HFF-Myc (cell line): ENCODE results near the gene HSD11B1L.

Experiments
- DNase-seq: peaks from one replicate; pipeline ENCODE4 v3.0.0-alpha.2; 2011; ENCODE audit warnings: low read depth; ENCODE audit errors: extremely low read depth
- H3K4me3 ChIP-seq: replicated peaks from 2 replicates; pipeline ENCODE4 v1.5.1; 2011; ENCODE audit warnings: low read depth, mild to moderate bottlenecking, control low read depth, low read length
- CTCF ChIP-seq: IDR thresholded peaks from 2 replicates; pipeline ENCODE4 v1.5.1; 2012; ENCODE audit warnings: mild to moderate bottlenecking, low read depth, low read length, control low read depth; ENCODE audit errors: missing control alignments

HSD11B1L gene

GRCh38 chr19:5665781-5666513, 14.9 kb upstream of the HSD11B1L start:
- no peak overlapping the region for H3K4me3 ChIP-seq
- no peak for DNase-seq
- TF ChIP-seq CTCF, result peak; percentile 16

DNA sequence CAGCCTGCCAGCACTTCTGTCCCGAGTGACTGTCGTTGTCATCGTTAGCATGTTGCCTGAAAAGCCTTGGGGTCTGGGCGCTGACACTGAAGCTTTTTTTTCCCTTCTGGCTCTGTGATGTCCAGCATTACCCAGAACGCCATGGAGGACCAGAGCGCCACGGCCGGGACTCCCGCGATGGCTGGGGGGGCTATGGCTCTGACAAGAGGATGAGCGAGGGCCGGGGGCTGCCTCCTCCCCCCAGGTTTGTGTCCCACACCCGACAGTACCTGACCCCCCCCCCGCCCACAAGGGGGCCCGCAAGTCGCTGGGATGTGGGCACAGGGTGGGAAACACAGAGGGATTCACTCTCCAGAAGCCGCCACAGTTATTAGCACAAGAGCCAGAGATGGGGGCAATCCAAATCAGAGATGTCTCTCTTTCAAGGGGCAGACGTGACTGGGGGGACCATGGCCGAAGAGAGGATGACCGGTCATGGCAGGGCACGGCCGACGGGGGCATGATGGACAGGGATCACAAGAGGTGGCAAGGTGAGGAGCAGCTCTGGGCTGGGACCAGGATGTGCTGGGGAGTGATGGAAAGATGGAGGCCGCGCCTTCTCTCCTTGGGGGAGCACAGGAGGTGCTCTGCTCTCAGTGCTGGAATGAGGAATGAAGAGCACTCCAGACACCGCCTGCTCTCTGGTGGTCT, 13.8 kb upstream of the HSD11B1L start:
- TF ChIP-seq CTCF, result no peak
- no peak for DNase-seq
- no peak overlapping the region for H3K4me3 ChIP-seq

GRCh38 chr19:5667751-5668271, 13.0 kb upstream of the HSD11B1L start:
- no peak for DNase-seq
- TF ChIP-seq CTCF, result no peak

DNA sequence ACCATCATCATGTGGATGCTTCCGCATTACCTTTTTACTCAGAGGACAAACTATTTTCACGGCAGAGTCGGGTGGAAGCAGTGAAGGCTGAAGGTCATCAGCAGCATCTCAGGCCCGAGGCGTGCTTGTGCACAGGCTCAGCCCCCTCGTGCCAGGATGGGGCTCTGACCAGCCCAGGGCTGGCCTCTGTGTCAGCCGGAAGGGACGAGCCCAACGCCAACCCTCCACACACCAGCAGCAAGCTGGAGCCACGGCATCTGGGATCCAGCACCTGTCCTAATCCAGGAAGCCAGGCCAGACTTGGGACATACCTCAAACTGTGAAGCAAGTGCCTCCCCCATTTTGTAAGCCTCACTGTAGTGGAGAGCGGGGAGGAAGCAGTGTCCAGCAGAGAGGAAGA, 11.6 kb upstream of the HSD11B1L start:
- no peak overlapping the region for H3K4me3 ChIP-seq
- TF ChIP-seq CTCF, result no peak
- no peak for DNase-seq

More at GRCh38 chr19:5667751-5668271, 13.0 kb upstream of the HSD11B1L start:
- H3K4me3 ChIP-seq, result no peak overlapping the region

DNA sequence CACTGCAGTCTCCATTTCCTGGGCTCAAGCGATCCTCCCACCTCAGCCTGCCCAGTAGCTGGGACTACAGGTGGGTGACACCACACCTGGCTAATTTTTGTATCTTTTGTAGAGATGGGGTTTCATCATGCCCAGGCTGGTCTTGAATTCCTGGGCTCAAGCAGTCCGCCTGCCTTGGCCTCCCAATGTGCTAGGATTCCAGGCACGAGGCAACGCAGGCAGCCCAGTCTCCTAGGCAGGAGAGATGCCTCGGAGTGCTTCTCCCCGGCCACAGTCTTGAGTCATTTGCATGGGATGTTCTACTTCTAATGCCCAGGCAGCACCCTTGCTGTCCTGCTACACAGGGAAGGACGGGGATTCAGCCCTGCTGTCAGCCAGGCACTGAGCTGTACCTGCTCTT, 9.2 kb upstream of the HSD11B1L start:
- no peak overlapping the region for H3K4me3 ChIP-seq
- DNase-seq, result no peak
- TF ChIP-seq CTCF, result no peak

- no peak overlapping the region for H3K4me3 ChIP-seq
- DNase-seq, result no peak
- no peak for TF ChIP-seq CTCF
Observed at GRCh38 chr19:5672708-5673459, 7.9 kb upstream of the HSD11B1L start.
